ENCODE results near the gene UBFD1. TPM values are rescaled to one million over a fixed set of nuclear protein-coding genes. Genes with fewer than 3 reads are reported as not detected.

The UBFD1 gene
- total and polyA plus RNA-seq, 2 experiments from 2014 or later, result 66.9 to 277 TPM

GRCh38 chr16:23587726-23588125, 30.2 kb downstream of the UBFD1 start:
- H3K27ac ChIP-seq, result no peak overlapping the region
- H3K4me1 ChIP-seq (ENCODE audit: low read depth), result no peaks in the 10 kb centered on the region
- H3K36me3 ChIP-seq, result peaks cover 40% of the 10 kb centered on the region
- H3K27me3 ChIP-seq, result no peaks in the 10 kb centered on the region
- peak in 1 of 2 donors; percentile 77 for DNase-seq (ENCODE audit: low read depth in 1 of 2, low spot score in 1 of 2)
- no peaks in the 10 kb centered on the region for H3K9me3 ChIP-seq (ENCODE audit: low read depth)
- H3K4me3 ChIP-seq, result no peak overlapping the region
- no peak for TF ChIP-seq CTCF (IDR thresholded peaks at IDR 0.05; ENCODE audit: low read depth, low read length)

GRCh38 chr16:23590181-23590580, 32.7 kb downstream of the UBFD1 start:
- Histone ChIP-seq H3K27me3 (no peaks in the 10 kb centered on the region), H3K9me3 (ENCODE audit: low read depth) (no peaks in the 10 kb centered on the region)
- no peak for TF ChIP-seq CTCF (IDR thresholded peaks at IDR 0.05; ENCODE audit: low read depth, low read length)

GRCh38 chr16:23594186-23594585, 36.7 kb downstream of the UBFD1 start:
- Histone ChIP-seq H3K4me1 (ENCODE audit: low read depth) (peaks cover 13% of the 10 kb centered on the region), H3K4me3 (no peak overlapping the region), H3K9me3 (ENCODE audit: low read depth) (no peaks in the 10 kb centered on the region), H3K27ac (peak overlapping the region; percentile 39), H3K36me3 (peaks cover 8% of the 10 kb centered on the region), H3K27me3 (no peaks in the 10 kb centered on the region)
- DNase-seq (ENCODE audit: low read depth in 1 of 2, low spot score in 1 of 2), result peak in 1 of 2 donors; percentile 42
- TF ChIP-seq CTCF (IDR thresholded peaks at IDR 0.05; ENCODE audit: low read depth, low read length), result no peak

More at GRCh38 chr16:23590181-23590580, 32.7 kb downstream of the UBFD1 start:
- no peak overlapping the region for H3K27ac ChIP-seq
- DNase-seq (ENCODE audit: low read depth in 1 of 2, low spot score in 1 of 2), result no peak
- peaks cover 11% of the 10 kb centered on the region for H3K4me1 ChIP-seq (ENCODE audit: low read depth)
- H3K4me3 ChIP-seq, result no peak overlapping the region
- peaks cover 29% of the 10 kb centered on the region for H3K36me3 ChIP-seq

- DNase-seq (ENCODE audit: low read depth in 1 of 2, low spot score in 1 of 2), result peak; percentile 6 to 23
- Histone ChIP-seq H3K4me3 (peak overlapping the region; percentile 94), H3K27ac (peak overlapping the region; percentile 83)
Observed at GRCh38 chr16:23595246-23595950, 37.9 kb downstream of the UBFD1 start.

GRCh38 chr16:23595951-23596720, 38.6 kb downstream of the UBFD1 start, which contains the start of gene NDUFAB1:
Gene NDUFAB1 (minus strand): TSS chr16:23596316. CDS start chr16:23596290, 26 bp downstream.
- Histone ChIP-seq H3K36me3 (peaks cover 3% of the 10 kb centered on the region), H3K27me3 (no peaks in the 10 kb centered on the region), H3K9me3 (ENCODE audit: low read depth) (no peaks in the 10 kb centered on the region), H3K27ac (peak within 1 kb of the TSS; percentile 83), H3K4me3 (peak within 1 kb of the TSS; percentile 94), H3K4me1 (ENCODE audit: low read depth) (peaks cover 13% of the 10 kb centered on the region)
- DNase-seq (ENCODE audit: low read depth in 1 of 2, low spot score in 1 of 2), result peak; percentile 90 to 95
- TF ChIP-seq CTCF (IDR thresholded peaks at IDR 0.05; ENCODE audit: low read depth, low read length), result peak; percentile 98

More at GRCh38 chr16:23595246-23595950, 37.9 kb downstream of the UBFD1 start:
- Histone ChIP-seq H3K9me3 (ENCODE audit: low read depth) (no peaks in the 10 kb centered on the region), H3K4me1 (ENCODE audit: low read depth) (peaks cover 13% of the 10 kb centered on the region), H3K27me3 (no peaks in the 10 kb centered on the region), H3K36me3 (peaks cover 8% of the 10 kb centered on the region)
- no peak for TF ChIP-seq CTCF (IDR thresholded peaks at IDR 0.05; ENCODE audit: low read depth, low read length)
